Progenitor cell of endocrine pancreas (in vitro differentiated cells): ENCODE data around the gene LDAH. TPM values are rescaled to one million over a fixed set of nuclear protein-coding genes. Genes with fewer than 3 reads are reported as not detected.

Experiments used
- DNase-seq: peaks from one replicate; pipeline ENCODE4 v3.0.0; 2021; ENCODE audit warnings: low spot score; ENCODE audit not compliant: unreplicated experiment
- H3K27ac Mint-ChIP-seq: 2 replicates; pipeline ENCODE4 v1.8.0; 2021; ENCODE audit warnings: mild to moderate bottlenecking, moderate library complexity, mixed read lengths
- H3K27me3 Mint-ChIP-seq: 2 replicates; pipeline ENCODE4 v1.8.0; 2021; ENCODE audit warnings: mixed read lengths
- H3K36me3 Mint-ChIP-seq: 2 replicates; pipeline ENCODE4 v1.8.0; 2022; ENCODE audit warnings: mixed read lengths; ENCODE audit not compliant: insufficient read depth
- H3K4me1 Mint-ChIP-seq: 2 replicates; pipeline ENCODE4 v1.8.0; 2021; ENCODE audit warnings: low read depth, mixed read lengths
- H3K4me3 Mint-ChIP-seq: 2 replicates; pipeline ENCODE4 v1.8.0; 2021; ENCODE audit warnings: low read depth, mild to moderate bottlenecking, moderate library complexity, mixed read lengths
- H3K9me3 Mint-ChIP-seq: 2 replicates; pipeline ENCODE4 v1.8.0; 2021; ENCODE audit warnings: low read depth, mixed read lengths
- CTCF ChIP-seq: fragments of 200-600 bp; sonication (generic); IDR thresholded peaks from one replicate; pipeline ENCODE4 v1.5.0; 2021; ENCODE audit warnings: antibody characterized with exemption, mild to moderate bottlenecking; ENCODE audit not compliant: unreplicated experiment
- total RNA-seq: library from RNA; stranded (reverse); gene quantifications from 2 replicates; pipeline ENCODE4 v1.2.1, GENCODE V29; 2021

LDAH gene
- total RNA-seq, 1 donor from 2014 or later, result 25.1 TPM

GRCh38 chr2:20645761-20646160, 177.1 kb downstream of the LDAH start:
- peaks cover 7% of the 10 kb centered on the region for H3K27me3 Mint-ChIP-seq
- H3K4me1 Mint-ChIP-seq, result peaks cover 3% of the 10 kb centered on the region
- H3K4me3 Mint-ChIP-seq, result no peak overlapping the region
- no peaks in the 10 kb centered on the region for H3K9me3 Mint-ChIP-seq
- no peak overlapping the region for H3K27ac Mint-ChIP-seq
- no peak for TF ChIP-seq CTCF
- no peak for DNase-seq
- H3K36me3 Mint-ChIP-seq, result peaks cover 11% of the 10 kb centered on the region

- no peak for TF ChIP-seq CTCF
- Mint-ChIP-seq H3K9me3 (no peaks in the 10 kb centered on the region), H3K27me3 (peaks cover 5% of the 10 kb centered on the region), H3K4me3 (no peak overlapping the region), H3K4me1 (peaks cover under 1% of the 10 kb centered on the region), H3K27ac (no peak overlapping the region), H3K36me3 (peaks cover 11% of the 10 kb centered on the region)
- no peak for DNase-seq
Measured at GRCh38 chr2:20645301-20645701, 177.6 kb downstream of the LDAH start.

GRCh38 chr2:20643826-20644225, 179.1 kb downstream of the LDAH start:
- H3K4me3 Mint-ChIP-seq, result no peak overlapping the region
- peak overlapping the region; percentile 22 for H3K27ac Mint-ChIP-seq
- H3K36me3 Mint-ChIP-seq, result peaks cover 11% of the 10 kb centered on the region
- no peaks in the 10 kb centered on the region for H3K9me3 Mint-ChIP-seq
- H3K4me1 Mint-ChIP-seq, result no peaks in the 10 kb centered on the region
- no peak for DNase-seq
- H3K27me3 Mint-ChIP-seq, result no peaks in the 10 kb centered on the region
- no peak for TF ChIP-seq CTCF

GRCh38 chr2:20643060-20643459, 179.8 kb downstream of the LDAH start:
- Mint-ChIP-seq H3K36me3 (peaks cover 11% of the 10 kb centered on the region), H3K4me1 (no peaks in the 10 kb centered on the region), H3K9me3 (no peaks in the 10 kb centered on the region), H3K4me3 (no peak overlapping the region), H3K27me3 (no peaks in the 10 kb centered on the region), H3K27ac (no peak overlapping the region)
- TF ChIP-seq CTCF, result no peak
- DNase-seq, result no peak

GRCh38 chr2:20642055-20642971, 180.6 kb downstream of the LDAH start:
- Mint-ChIP-seq H3K9me3 (no peaks in the 10 kb centered on the region), H3K4me1 (no peaks in the 10 kb centered on the region), H3K27ac (no peak overlapping the region), H3K36me3 (peaks cover 11% of the 10 kb centered on the region), H3K4me3 (no peak overlapping the region), H3K27me3 (no peaks in the 10 kb centered on the region)
- DNase-seq, result peak; percentile 75
- peak; percentile 96 for TF ChIP-seq CTCF
